ENCODE measurements around the gene ENTHD1.
"Not testable (repeated sequence)": the region's sequence is repeated elsewhere in the genome, so short reads cannot be mapped to it uniquely, and the experiment has no call there.

ENTHD1 gene

DNA sequence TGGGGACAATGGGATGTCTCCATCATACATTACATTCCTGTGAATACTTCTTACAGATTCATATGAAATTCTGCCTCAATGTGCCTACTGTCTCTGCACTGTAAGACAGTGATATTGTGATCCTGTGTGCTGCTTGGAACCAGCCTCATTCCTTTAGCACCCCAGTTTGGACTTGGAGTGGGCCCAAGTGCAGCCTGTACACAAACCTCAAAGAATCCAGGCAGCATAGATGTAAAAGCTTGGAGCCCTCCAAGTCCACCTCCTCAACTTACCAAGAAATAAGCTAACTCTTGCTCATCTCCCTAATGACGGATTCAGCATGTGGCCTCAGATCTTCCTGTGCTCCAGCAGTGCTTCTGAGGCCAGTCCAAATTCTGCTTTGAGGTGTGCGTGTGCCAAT lies 31.7 kb upstream of the ENTHD1 start:
- no peak for DNase-seq (ENCODE audit: low read depth in 2 of 2)

DNA sequence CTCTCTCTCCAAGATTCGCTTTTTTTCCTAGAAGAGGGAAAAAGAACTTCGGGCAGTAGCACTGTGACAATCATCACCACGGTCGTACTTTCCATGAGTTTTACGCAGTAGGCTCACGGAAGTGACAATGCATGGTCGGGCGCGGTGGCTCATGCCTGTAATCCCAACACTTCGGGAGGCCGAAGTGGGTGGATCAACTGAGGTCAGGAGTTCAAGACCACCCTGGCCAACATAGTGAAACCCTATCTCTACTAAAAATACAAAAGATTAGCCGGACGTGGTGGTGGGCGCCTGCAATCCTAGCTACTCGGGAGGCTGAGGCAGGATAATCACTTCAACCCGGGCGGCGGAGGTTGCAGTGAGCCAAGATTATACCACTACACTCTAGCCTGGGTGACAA lies 30.7 kb upstream of the ENTHD1 start:
- DNase-seq (ENCODE audit: low read depth in 2 of 2): no peak

DNA sequence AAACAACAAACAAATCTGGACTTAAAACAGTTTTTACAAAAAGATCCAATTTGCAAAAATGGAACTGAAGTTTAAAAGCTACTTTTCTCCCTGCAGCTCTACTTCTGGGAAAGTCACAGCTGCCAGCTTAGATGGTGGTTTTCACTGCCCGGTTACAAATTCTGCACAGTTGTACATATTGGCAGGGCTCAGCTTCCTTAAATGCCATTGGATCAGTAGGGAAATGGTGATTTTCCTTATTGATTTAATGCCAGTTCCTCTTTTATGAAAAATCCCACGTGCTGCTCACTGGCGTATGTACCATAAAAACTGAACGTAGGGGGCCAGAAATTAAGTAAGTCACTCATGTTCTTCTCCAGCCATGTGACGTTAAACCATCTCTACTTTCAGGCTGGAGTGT lies 30.1 kb upstream of the ENTHD1 start:
- no peak for DNase-seq (ENCODE audit: low read depth in 2 of 2)

DNA sequence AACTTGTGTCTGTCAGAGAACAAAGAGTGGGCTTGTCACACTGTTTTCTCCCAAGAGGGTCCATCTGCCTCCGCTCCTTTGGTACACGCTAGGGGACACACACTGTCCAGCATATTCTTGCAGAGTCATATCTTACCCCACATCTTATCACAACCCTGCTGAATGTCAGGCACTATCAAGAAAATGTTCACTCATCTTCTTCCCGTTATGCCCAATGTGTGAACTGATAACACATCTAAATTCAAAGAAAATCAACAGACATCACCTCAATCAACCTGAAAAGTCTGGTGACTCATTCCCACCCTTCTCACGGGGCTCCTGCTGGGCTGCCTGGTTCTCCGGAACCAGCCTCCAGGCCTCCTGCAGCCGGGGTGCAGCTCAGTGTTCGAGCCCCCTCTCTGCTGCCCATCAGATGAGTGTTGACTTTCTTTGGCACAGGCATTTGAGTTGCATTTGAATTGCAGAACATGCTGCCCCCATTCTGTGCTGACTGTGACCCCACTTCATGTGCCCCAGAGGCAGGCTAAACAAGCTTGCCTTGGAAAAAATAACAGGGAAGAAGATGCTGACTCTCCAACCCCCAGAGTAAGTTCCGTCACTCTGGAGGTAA lies 26.7 kb upstream of the ENTHD1 start:
- DNase-seq (ENCODE audit: low read depth in 2 of 2): peak; percentile 40 to 67

DNA sequence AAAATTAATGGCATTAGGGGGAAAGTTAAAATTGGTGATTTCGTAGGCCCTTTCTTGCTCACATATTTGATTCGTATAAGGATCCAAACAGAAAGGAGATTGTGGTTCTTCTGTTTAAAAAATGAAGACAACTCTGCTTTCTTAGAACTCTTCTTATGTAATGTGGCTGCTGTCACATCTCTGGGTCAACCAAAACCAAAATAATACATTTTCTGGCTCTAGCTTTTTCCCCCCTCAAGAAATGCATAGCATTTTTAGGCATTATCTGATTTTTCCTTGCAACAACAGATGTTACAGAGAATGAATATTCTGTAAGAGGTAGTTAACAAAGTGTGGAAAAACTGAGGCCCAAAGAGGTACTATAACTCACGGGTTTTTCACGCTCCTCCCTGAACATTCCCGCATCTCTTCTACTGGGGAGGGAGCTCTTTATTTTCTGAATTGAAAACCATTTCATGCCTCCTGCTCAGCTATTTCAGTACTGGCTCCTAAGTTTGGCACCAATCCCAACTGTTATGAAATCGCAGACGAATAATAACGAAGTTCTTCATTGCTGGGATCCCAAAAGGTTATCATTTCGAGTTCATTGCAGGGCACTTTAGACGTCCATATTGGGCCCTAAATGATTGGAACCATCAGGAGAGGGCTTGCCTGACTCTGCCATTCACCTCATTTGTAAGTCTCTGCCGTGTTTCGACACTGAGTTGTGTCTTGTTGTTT lies 24.4 kb upstream of the ENTHD1 start:
- no peak for DNase-seq (ENCODE audit: low read depth in 2 of 2)

DNA sequence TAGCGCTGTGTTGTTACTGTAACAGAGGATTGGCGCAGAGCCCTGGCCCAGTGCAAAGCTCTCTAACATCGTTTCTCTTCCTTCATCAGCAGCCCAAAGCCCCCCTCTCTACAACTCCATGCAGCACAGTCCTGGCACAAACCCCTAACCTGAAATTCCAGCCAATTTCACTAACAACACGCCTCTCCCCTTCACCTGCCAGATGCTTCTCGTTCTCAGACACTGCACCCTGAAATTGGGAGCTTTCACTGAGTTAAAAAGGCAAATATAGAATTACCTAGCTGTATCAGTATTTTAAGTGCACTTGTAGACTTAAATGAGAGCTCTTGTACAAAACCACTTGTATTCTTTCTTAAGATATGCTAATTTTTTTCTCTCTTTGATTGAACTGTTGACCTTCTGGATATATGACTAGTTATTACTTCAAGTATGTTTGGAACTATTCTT lies 23.7 kb upstream of the ENTHD1 start:
- no peak for DNase-seq (ENCODE audit: low read depth in 2 of 2)

DNA sequence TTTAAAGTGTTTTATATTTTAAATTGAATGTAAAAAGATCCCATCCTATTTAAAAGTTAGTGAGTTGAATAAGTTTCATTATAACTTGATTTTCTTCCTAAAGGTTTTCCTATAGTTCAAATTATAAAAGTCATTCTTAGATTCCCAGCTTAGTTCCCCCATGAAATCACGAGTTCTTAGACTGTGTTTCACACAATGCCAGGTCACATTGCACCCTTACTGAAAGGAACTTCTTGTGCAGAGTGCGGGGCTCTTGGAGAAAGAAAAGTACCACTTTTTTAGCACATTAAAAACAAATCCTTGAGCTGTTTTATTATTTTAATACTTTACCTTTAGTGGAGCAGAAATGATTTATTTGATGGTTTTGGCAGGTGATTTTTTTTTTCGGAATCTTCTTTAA lies 22.9 kb upstream of the ENTHD1 start:
- no peak for DNase-seq (ENCODE audit: low read depth in 2 of 2)

DNA sequence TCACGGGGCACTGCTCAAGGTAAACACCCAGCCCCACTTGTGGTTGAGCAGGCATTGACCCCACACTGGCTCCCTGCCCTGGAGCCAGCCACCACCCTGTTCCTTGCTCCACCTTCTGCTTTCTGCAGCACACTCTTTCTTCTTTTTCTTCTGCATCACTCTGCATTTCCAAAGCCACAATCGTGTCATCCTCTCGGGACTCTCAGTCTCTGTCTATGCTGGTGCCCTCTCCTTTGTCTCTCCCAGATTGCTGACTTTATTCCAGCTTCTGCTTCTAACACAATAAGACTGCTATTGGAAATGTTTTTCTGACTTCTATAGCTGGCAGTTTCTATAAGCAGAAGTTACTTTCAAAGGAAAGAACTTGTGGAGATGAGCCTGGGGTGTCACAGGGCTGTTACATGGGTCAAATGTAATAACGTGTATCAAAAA lies 21.8 kb upstream of the ENTHD1 start:
- no peak for DNase-seq (ENCODE audit: low read depth in 2 of 2)

DNA sequence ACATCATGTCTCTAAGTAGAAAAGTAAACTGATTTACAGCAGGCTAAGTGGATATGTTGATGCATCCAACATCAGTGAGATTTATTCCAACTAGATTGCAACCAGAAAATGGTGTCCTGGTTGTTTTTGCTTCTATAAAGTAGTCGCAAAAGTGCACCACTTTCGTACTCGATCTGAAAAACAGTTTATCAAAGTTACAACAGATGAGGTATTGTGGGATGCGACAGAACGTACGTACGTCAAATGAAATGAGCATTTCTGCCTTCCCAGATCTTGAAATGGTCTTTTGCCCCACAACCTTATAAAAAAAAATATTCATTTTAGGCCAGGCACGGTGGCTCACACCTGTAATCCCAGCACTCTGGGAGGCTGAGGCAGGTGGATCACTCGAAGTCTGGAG lies 21.0 kb upstream of the ENTHD1 start:
- DNase-seq (ENCODE audit: low read depth in 2 of 2): no peak

DNA sequence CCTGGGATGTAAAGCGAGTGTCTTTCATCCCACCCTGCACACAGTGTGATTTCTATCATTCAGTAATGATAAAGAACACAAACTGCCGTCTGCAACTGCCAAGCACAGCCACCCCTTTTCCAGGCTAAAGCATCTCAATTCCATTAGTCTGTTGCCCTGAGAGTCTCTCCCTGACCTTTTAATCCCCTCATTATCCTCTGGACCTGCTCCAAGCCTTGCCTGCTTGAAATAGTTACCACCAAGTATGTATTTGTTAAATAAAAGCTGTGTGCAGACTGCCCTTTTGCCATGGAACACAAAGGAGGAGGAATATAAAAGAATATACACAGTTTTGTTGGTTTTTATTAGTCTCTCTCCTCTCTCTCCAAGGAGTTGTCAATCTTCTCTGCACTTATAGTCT lies 20.3 kb upstream of the ENTHD1 start:
- no peak for DNase-seq (ENCODE audit: low read depth in 2 of 2)

DNA sequence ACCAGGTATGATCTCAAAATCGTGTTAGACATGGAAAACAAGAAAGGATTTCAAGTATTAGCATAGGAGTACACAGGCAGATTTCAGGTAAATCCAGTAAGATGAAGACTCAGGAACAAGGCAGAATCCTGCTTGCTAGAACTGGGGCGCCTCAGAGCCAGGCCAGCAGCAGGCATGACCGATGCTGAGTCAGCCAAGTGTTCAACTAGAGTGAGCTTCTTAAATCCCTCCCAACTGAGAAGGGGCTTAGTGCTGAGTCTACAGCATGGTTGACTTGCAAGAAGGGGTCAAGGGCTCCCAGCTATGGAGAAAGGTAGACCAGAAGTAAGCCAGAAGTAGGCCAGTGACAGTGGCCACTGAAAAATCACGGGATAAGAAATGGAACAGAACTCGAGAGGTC lies 19.8 kb upstream of the ENTHD1 start:
- no peak for DNase-seq (ENCODE audit: low read depth in 2 of 2)

DNA sequence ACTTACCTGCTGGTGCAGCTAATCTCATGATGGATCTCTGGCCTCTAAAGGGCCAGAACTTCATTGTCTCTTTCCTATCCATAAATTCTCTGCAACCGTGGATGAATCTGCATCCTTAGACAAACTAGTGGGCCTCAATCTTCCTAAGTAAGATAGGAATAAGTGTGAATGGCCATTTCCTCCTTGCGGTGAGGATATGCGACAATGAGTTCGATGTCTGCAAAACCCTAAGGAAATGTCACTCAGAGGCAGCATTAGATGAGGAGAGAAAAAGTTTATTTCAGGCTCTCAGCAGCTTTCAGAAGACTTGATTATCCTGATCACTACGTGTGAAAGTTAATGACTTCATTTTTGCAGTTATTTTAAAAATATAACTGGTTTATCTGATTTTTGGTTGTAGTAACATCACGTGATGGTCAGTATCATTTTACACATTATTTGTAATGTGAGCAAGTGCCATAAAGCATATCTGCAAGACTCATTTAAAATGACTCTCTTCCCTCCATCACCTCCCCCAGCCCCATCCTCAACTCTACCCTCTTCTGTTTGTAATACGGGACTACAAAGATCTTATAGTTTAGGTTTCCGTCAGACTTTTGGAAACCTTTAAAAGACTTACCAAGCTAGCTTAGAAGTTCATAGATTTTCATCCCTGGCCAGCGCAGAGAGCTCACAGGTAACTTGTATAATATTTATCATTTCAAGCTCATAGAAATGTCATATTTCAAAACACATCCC lies 17.5 kb upstream of the ENTHD1 start:
- DNase-seq (ENCODE audit: low read depth in 2 of 2): no peak

DNA sequence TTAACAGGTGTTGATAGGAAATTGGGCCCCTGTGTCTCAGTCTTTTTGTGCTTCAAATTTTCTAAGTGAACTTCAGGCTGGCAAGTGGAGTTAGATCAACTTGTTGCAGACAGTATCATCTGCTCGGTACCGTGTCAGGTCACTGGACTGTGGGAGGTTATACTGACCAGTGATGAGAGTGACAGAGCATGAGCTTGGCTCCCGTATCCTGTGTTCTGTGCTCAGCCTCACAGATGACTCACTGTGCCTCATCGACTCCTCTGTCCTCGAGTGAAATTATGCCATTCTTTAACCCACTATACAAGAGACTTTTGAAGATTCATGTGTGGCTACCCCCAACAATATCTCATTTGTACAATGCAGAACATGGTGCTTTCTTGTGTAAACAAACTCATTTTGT lies 15.2 kb upstream of the ENTHD1 start:
- no peak for DNase-seq (ENCODE audit: low read depth in 2 of 2)

DNA sequence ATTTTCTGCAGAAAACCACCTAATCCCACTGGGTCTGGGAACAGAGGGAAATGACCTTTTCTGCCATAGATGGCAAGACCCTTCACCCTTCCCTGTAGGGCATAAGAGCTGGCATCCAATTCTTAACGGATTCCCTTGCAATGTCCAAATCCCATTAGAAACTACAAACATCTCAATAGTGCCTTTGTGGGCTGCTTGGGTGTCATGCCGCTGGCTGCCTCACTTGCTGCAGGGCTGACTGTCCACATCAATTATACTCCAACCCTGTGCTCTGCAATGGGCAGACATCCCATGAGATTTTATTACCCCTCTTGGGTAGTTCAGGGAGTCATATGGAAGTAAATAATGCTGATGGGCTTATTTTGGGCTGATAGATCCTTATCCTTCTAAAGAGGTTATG lies 14.6 kb upstream of the ENTHD1 start:
- DNase-seq (ENCODE audit: low read depth in 2 of 2): no peak

DNA sequence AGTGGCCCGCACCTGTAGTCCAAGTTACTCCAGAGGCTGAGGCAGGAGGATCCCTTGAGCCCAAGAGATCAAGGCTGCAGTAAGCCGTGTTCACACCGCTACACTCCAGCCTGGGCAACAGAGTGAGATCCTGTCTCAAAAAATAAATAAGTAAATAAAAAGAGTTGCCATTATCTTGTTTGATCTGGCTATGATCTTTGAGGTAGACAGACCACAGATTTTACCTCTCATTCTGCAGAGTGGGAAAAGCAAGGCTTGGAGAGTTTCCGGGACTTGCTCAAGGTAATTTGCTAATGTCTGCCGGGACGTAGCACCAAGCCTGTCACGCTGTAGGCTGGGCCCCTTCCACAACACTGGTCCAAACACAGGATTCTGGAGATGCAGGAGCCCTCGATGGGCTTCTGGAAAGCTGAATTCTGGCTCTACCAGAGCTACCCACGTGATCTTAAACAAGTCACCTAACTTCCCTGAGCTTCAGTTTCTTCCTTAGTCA lies 14.1 kb upstream of the ENTHD1 start:
- DNase-seq (ENCODE audit: low read depth in 2 of 2): no peak

DNA sequence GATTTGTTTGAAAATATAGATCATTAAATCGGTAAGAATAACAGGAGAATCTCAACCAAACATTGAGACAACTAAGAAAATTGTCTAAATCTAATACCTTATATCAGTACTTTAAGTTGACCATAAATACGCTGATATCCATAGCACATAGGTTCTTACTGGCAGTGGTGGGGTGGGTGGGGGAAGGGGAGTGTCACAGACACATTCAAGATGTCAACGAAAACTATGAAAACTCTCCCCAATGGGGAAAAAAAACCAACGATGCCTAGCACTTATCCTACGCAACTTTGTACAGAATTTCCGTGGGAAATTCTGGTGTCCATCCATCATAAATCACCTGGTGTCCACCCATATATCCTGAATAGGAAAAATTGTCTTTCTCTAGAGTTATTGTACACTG lies 13.5 kb upstream of the ENTHD1 start:
- DNase-seq (ENCODE audit: low read depth in 2 of 2): no peak

DNA sequence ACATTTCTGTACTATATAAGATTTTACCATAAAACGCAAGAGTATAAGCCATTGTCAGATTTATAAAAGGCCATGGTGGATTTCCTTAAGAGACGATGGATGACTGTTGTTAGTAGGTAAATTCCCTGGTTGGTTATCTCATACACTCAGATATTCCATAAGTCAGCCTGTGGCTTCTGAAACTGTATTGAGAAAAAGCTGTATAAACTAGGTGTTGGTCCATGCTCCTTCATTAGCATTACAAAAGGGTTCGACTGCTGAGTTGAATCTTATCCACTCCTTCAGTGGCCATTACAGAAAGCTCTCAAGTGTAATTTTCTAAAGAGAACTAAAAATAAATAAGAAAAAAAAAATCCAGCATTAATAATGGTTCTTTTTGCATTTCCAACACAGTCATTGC lies 12.6 kb upstream of the ENTHD1 start:
- no peak for DNase-seq (ENCODE audit: low read depth in 2 of 2)

DNA sequence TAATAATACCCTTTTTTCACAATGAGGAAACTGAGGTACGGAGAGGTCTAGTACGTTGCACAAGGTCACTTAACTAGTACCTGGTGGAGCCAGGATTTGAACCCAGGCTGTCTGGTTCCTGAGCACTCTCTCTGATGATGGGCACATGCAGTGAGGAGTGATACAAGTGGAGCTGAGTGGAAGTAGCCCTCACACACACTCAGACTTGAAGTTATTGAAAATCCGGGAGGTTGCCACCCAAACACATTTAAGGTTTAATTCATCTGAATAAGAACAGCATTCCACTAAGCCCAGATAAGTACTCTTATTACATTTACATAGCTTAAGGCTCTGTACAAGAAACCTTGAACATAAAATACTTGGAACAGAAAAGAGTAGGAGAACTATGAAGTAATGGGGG lies 12.1 kb upstream of the ENTHD1 start:
- DNase-seq (ENCODE audit: low read depth in 2 of 2): no peak

DNA sequence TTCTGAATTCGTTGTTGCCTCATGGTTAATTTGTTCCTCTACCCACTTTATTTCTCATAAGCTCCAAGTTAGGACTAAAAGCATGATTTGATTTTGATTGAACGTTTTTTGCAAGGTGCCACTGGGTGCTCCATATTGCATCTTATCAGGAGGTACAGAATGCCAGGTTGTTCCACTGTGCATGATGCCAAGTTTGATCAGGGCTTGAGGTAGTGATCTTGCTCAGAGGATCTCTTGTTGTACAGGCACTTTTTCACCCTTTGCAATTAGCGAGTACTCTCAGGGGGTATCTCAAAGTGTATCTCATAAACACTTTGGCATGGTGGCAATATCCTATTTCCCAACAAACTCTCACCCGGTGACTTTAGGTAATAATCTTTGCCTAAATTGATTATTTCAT lies 11.3 kb upstream of the ENTHD1 start:
- DNase-seq (ENCODE audit: low read depth in 2 of 2): no peak

DNA sequence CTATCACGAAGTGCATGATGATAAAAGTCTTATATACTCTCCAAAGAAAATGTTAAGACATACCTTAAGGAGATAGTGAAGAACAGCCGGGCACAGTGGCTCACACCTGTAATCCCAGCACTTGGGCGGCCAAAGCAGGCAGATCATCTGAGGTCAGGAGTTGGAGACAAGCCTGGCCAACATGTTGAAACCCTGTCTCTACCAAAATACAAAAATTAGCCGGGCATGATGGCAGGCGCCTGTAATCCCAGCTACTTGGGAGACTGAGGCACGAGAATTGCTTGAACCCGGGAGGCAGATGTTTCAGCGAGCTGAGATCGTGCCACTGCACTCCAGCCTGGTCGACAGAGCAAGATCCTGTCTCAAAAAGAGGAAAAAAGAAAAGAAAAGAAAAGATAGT lies 10.5 kb upstream of the ENTHD1 start:
- DNase-seq (ENCODE audit: low read depth in 2 of 2): not testable (repeated sequence)

DNA sequence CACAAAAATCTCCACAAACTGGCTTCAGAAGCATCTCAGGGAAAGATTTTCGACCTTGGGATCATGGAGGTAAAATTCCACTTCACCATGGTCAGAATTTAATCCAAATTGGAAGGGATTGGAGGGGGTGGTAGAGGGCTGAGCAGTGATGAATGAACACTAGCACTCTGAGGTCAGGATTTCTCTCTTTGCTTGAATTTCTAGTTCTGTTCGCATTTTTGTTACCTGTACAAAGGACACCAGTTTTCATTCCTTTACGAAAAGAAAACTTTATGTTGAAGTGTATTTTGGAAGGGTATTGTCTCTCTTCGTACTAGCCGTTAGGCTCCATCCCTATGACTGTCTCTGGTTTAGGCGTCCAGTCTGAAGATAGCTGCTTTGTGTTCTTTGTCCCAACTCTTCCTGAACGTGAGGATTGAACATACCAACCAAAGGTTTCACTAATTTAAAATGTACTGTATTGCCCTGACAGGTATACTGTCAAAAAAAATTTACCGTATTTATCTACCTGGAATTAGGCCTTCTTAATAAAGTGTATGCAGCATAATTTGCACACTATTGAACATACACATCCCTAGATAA lies 8.1 kb upstream of the ENTHD1 start:
- no peak for DNase-seq (ENCODE audit: low read depth in 2 of 2)
